SU-DHL-6 (cell line): Measurements from ENCODE around the gene RPL7A.

ENCODE experiments used
- H2AFZ ChIP-seq: fragments of 200-600 bp; sonication (generic); 2 replicates; pipeline ENCODE4 v1.6.1; 2014; ENCODE audit warnings: low read depth, mild to moderate bottlenecking, moderate library complexity, mixed read lengths, antibody characterized with exemption, low read length; ENCODE audit not compliant: severe bottlenecking
- H3F3A ChIP-seq: fragments of 200-600 bp; shearing (Covaris generic); 2 replicates; pipeline ENCODE4 v1.6.0; 2016; ENCODE audit warnings: antibody characterized with exemption, mild to moderate bottlenecking; ENCODE audit not compliant: insufficient read depth
- H3K27ac ChIP-seq: fragments of 200-600 bp; sonication (generic); 2 replicates; pipeline ENCODE4 v1.5.1; 2016; ENCODE audit warnings: low read depth, mild to moderate bottlenecking, low read length, moderate library complexity, mixed read lengths
- H3K27me3 ChIP-seq: fragments of 200-600 bp; sonication (generic), shearing (Covaris generic); 2 replicates; pipeline ENCODE4 v1.6.0; 2014; ENCODE audit warnings: mild to moderate bottlenecking, low read length
- H3K36me3 ChIP-seq: fragments of 200-600 bp; sonication (generic); 2 replicates; pipeline ENCODE4 v1.6.1; 2014; ENCODE audit warnings: mild to moderate bottlenecking, low read length, mixed read lengths
- H3K4me2 ChIP-seq: fragments of 300-600, 200-600 bp; shearing (Covaris generic), sonication (generic); 2 replicates; pipeline ENCODE4 v1.6.0; 2014; ENCODE audit warnings: low read length, low read depth, mild to moderate bottlenecking; ENCODE audit not compliant: poor library complexity, severe bottlenecking
- H3K4me3 ChIP-seq: fragments of 200-600 bp; sonication (generic); 2 replicates; pipeline ENCODE4 v1.5.1; 2014; ENCODE audit warnings: antibody characterized with exemption, low read length, mild to moderate bottlenecking, mixed read lengths; ENCODE audit not compliant: insufficient read depth, poor library complexity, severe bottlenecking
- H3K79me2 ChIP-seq: fragments of 200-600 bp; sonication (generic); 2 replicates; pipeline ENCODE4 v1.6.1; 2014; ENCODE audit warnings: mild to moderate bottlenecking, low read length, moderate library complexity; ENCODE audit not compliant: insufficient read depth
- H3K9ac ChIP-seq: fragments of 200-600 bp; sonication (generic); 2 replicates; pipeline ENCODE4 v1.7.0; 2014; ENCODE audit warnings: mild to moderate bottlenecking, low read length
- H3K9me2 ChIP-seq: fragments of 200-600 bp; sonication (generic); replicated peaks from 2 replicates; pipeline ENCODE4 v1.6.1; 2014; ENCODE audit warnings: low read length; ENCODE audit not compliant: insufficient read depth
- H3K9me3 ChIP-seq: fragments of 200-600 bp; sonication (generic); 2 replicates; pipeline ENCODE4 v1.6.1; 2014; ENCODE audit warnings: low read length, mixed read lengths; ENCODE audit not compliant: insufficient read depth
- H4K20me1 ChIP-seq: fragments of 200-600 bp; sonication (generic); 2 replicates; pipeline ENCODE4 v1.6.1; 2014; ENCODE audit warnings: low read depth, mild to moderate bottlenecking, antibody characterized with exemption, low read length, moderate library complexity, mixed read lengths
- CTCF ChIP-seq: fragments of 200-600 bp; sonication (generic); IDR thresholded peaks from one replicate; pipeline ENCODE4 v1.5.1; 2017; ENCODE audit warnings: antibody characterized with exemption, mild to moderate bottlenecking, low read length, moderate library complexity; ENCODE audit not compliant: insufficient read depth, poor library complexity, severe bottlenecking
- EZH2phosphoT487 ChIP-seq: fragments of 200-600 bp; sonication (generic), shearing (Covaris generic); conservative IDR thresholded peaks from 2 replicates; pipeline ENCODE4 v1.6.1; 2018; ENCODE audit warnings: mild to moderate bottlenecking, antibody characterized with exemption, low read length, moderate library complexity, mixed read lengths

RPL7A gene

GRCh38 chr9:133332381-133332730 lies 15.7 kb upstream of the RPL7A start:
- Histone ChIP-seq H4K20me1 (no peaks in the 10 kb centered on the region), H3K79me2 (peaks cover 17% of the 10 kb centered on the region), H3K4me3 (no peak overlapping the region), H3K27ac (no peak overlapping the region), H3K9ac (no peak overlapping the region), H3K9me3 (no peaks in the 10 kb centered on the region), H3K4me2 (no peak overlapping the region), H3F3A (peaks cover 18% of the 10 kb centered on the region), H3K27me3 (no peaks in the 10 kb centered on the region), H3K9me2 (no peaks in the 10 kb centered on the region), H3K36me3 (no peaks in the 10 kb centered on the region), H2AFZ (no peak overlapping the region)
- TF ChIP-seq EZH2phosphoT487 (no peak), CTCF (no peak)

GRCh38 chr9:133333011-133333410 lies 15.0 kb upstream of the RPL7A start:
- Histone ChIP-seq H3K79me2 (peaks cover 17% of the 10 kb centered on the region), H3K9ac (no peak overlapping the region), H3K9me2 (no peaks in the 10 kb centered on the region), H3K4me2 (no peak overlapping the region), H3K27me3 (no peaks in the 10 kb centered on the region), H3F3A (peaks cover 23% of the 10 kb centered on the region), H3K27ac (no peak overlapping the region), H3K36me3 (no peaks in the 10 kb centered on the region), H4K20me1 (no peaks in the 10 kb centered on the region), H3K4me3 (no peak overlapping the region), H3K9me3 (no peaks in the 10 kb centered on the region), H2AFZ (no peak overlapping the region)
- TF ChIP-seq EZH2phosphoT487 (no peak), CTCF (no peak)

- H3K27ac ChIP-seq: no peak overlapping the region
Measured at GRCh38 chr9:133333566-133333965, 14.5 kb upstream of the RPL7A start.

More at GRCh38 chr9:133333566-133333965, 14.5 kb upstream of the RPL7A start:
- no peak overlapping the region for H2AFZ ChIP-seq
- H3K4me2 ChIP-seq: no peak overlapping the region
- no peak overlapping the region for H3K9ac ChIP-seq
- TF ChIP-seq EZH2phosphoT487 (no peak), CTCF (no peak)
- H3K36me3 ChIP-seq: no peaks in the 10 kb centered on the region
- peaks cover 23% of the 10 kb centered on the region for H3F3A ChIP-seq
- no peaks in the 10 kb centered on the region for H3K9me3 ChIP-seq
- no peaks in the 10 kb centered on the region for H3K9me2 ChIP-seq
- H3K79me2 ChIP-seq: peaks cover 17% of the 10 kb centered on the region
- no peaks in the 10 kb centered on the region for H3K27me3 ChIP-seq
- no peak overlapping the region for H3K4me3 ChIP-seq
- no peaks in the 10 kb centered on the region for H4K20me1 ChIP-seq
